GM18907 (cell line): Measurements from ENCODE around the gene HACD2.
"Not testable (repeated sequence)": the region's sequence is repeated elsewhere in the genome, so short reads cannot be mapped to it uniquely, and the experiment has no call there.

Experiments
- ATAC-seq: cut with Tn5 transposase; IDR thresholded peaks from one replicate; pipeline ENCODE4 v1.9.1; 2021; ENCODE audit warnings: mild to moderate bottlenecking, moderate library complexity; ENCODE audit not compliant: unreplicated experiment

HACD2 gene

DNA sequence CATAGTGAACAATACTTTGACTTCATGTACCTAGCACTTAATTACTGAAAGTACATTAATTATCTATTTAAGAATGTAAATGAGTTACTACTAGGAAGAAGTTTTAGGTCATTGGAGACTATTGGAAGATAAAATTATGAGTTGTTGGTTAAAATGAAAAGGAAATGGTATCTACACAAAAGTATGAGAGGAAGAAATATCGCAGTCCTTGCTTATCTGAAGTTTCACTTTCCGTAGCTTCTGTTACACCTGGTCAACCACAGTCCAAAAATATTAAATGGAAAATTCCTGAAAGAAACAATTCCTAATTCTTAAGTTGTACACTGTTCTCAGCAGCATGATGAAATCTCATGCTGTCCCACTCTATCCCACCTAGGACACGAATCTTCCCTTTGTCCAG lies 57.8 kb downstream of the HACD2 start:
- no peak for ATAC-seq

DNA sequence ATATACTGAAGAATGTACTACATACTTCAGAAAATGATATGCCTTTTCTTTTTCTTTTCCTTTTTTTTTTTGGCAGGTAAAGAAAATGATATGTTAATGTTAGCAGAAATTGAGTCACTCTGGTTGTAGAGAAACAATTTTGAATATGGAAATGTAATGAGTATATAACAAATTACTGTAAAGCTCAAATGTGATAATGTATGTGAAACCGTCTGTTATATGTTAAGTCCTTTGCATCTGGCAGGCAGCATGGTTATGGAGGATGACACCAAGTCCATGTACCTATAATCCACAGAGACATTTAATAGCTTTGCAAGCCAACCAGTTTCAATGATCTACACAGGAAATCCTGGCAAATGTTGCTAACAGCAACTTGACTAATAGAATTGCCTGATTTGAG lies 58.4 kb downstream of the HACD2 start:
- ATAC-seq = no peak

DNA sequence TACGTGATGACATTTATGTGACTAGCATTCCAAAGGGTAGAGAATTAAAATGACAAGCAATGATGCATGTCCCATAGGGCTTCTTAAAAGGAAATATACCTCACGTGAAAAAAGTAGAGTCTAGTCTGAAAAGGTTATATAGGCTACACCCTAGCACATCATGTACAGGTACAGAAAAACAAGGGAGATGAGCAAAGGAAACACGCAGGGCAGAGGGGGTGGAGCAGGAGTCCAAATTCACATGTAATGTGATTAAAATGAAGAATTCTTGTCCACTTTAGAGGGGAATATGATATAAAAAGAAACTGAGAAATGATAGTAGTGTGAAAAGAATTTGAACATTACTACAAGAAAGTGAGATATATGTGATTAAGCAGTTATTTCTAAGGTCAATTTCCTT lies 59.4 kb downstream of the HACD2 start:
- ATAC-seq = no peak

DNA sequence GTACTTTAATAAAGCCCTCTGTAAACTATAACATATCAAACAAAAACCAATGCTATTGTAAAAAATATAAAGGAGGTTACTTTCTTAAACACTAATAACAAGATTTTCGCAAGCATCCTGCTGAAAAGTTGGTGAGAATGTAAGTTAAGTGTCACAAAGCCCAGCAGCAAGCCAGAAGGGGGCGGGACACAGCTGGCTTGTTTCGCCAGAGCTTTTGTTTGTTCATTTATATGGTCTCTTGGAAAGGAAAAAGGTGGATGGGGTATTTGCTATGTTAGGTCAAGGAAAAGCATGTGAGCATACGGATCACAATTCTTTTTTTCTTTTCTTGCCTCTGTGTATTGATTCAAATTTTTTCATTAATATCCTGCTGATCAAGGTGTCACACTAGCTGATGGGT lies 59.9 kb downstream of the HACD2 start:
- ATAC-seq = no peak

DNA sequence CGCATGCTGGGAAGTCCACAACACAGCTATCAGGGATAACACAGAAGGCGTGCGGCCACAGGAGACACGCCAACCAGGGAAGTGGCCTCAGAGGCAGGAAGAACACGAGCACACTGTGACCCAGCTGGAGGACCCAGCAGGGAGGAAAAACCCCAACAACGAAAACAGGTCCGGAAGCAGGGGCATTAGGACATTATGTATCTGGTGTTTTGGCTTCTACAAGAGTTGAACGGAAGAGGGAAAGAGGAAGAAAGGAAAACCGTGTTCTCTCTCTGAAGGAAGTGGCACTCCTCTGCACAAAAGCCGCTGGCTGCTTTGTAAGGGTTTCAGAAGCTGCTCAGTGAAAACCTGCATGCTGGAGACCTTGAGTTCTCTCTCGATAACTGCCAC lies 61.8 kb downstream of the HACD2 start:
- peak; percentile 31 for ATAC-seq

DNA sequence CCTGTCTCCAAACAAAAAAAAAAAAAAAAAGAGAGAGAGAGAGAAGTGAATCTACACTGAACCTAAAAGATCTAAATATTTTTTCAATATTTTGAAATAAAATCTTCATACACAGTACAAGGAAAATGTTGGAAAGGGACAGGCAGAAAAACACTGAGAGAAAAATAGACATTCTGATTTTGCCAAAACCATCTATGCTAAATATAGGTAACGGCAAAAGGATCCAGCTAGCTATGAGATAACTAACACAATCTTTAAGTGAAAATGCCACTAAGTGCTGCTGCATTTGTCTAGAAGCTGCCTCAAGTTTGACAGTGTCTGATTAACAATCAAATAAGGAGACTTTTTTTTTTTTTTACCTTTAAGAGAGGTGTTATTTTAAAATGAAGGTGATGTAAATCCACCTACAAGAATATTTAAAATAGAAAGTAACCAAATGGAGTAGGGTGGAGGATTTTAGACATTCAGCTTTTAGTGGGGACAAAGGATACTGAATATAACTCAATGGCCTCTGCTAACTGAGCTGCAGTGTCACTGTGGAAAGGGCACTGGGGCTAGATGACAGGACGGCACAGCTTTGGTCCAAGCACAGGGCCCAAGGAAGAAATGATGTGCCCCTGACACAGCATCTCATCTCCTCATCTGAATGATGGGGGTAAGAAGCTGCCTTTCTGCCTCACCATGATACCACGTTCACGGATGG lies 62.4 kb downstream of the HACD2 start:
- no peak for ATAC-seq

DNA sequence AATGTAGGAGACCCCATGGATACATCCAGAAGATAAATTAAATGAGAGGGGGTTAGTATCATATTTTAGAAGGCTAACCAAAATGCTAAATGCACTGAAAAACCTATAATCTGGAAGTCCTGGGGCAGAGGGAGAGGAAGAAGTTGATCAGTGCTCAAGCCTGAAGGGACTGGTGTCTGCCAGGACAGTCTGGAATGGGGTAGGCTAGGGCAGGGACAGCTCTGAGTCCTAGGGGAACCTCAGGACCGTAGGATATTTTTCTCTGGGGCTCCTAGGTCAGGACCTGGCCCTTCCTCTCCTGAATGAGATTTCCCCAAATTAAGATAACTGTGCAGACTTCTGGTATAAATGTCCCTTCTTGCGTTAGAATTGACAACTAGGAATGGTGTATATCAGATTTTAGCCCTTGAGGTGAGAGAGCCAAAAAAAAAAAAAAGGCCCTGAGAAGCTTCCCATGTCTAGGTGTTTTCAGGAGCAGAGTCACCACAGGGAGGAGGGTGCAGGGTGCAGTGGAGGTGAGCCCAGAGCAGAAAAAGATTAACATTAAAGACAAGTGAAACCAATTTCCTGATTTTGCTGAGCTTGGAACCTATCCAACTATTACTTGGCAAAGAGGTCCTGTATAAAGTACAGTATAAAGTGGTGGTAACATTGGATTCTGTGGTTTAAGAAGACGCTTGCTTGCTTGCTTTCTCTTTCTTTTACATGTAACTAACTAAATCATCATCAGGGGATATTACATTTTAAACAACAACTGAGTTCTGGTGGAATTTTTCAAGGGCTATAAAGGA lies 63.5 kb downstream of the HACD2 start:
- ATAC-seq = no peak

DNA sequence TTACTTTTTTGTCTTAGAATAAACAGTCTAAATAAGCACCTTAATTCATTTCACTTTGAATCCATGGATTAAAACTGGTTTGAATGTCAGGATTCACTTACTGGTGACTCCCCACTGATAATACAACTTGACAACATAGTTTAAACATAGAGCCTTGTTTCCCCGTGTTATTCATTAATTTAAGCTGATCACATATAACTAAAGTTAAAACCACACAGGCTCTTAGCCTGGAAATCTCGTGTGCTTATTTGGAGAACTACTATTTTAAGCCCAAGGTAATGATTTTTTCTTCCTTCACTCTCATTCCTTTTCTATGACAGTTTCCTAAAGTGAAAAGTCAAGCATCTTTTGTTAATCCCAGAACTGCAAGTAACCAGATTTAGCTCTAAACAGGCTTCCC lies 64.2 kb downstream of the HACD2 start:
- ATAC-seq = no peak

DNA sequence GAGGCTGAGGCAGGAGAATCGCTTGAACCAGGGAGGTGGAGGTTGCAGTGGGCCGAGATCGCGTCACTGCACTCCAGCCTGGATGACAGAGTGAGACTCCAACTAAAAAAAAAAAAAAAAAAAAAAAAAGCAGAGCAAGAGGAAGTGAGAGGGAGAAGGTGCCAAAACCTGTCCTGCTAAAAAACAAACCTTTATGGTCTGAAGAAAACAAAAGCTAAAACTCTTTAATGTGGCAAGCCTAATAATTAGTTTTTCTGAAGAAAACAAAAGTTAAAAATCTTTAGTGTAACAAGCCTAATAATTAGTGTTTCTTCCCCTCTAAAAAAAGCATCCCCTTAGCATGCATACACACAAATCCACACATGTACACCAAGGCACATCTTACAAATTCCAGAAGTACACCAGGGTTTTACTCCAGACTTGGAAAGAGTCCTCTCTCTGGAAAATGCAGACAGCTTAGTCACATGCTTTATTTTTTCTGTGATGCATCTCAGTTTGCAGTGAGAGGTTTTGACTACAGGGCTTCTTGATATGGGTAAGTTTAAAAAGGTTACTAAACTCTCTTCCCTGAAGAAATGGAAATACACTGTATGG lies 65.9 kb downstream of the HACD2 start:
- no peak for ATAC-seq

DNA sequence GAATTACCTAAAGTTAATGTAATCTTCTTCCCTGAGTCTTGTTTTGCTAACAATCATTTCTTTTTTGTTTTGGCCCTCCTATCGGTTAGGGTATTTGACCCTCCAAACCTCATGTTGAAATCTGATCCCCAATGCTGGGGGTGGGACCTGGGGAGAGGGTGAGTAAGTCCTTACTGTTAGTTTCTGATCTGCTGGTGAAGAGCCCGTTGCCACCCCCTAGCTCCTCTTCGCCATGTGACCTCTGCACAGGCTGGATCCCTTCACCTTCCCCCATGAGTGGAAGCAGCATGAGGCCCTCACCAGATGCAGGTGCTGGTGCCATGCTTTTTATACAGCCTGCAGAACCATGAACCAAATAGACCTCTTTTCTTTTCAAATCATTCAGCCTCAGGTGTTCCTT lies 73.1 kb downstream of the HACD2 start:
- ATAC-seq = no peak

DNA sequence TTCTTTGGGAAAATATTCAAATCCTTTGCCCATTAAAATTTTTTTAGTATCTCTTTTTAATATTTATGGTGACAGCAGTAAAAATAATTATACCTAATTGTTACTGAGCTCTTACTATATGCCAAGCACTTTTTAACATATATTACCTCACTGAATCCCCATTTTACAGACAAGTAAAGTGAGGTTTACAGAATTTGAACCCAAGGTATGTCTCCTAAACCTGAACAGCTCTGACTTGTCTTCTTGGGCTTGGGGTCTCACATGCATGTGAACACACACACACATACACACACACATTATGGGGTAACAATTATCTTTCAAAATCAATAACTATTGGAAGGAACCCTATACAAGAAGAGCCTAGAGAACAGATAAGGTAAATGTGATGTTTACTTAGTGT lies 73.8 kb downstream of the HACD2 start:
- ATAC-seq = no peak

DNA sequence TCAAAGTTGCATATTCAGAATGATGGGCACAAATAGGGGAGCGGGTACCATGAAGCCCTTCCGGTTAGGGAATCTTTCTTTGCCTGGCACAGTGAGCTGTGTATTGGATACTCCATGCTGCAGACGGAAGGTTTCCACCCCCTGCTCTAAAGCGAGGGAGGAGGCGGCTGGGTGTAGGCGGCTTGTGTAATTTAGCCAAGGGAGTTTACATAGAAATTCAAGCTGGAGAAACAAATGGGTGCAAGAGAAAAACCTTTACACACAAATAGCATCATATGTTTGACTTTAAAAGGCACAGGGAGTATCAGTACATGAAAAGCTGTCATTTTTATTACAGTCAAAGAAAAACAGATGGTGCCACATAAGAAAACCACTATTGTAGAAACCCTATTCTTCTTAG lies 76.7 kb downstream of the HACD2 start:
- ATAC-seq = no peak

DNA sequence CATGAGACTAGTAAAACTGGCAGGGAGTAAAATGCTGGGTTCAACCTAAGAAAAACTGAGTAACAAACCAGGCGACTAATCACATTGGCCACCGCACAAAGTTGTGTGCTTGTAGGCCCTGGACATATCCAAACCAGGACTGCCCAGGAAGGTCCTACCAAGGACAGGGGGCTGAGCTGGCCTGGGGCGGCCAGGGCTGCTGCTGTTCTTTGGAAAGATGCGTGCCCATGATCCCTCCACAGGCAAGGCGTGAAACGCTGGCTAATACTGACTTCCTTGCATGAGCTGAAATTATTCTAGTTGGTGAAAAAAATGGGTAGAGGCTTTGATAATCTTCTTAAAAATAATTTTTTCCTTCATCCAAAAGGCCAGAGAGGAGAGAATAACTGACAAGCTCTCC lies 79.0 kb downstream of the HACD2 start:
- ATAC-seq = no peak

DNA sequence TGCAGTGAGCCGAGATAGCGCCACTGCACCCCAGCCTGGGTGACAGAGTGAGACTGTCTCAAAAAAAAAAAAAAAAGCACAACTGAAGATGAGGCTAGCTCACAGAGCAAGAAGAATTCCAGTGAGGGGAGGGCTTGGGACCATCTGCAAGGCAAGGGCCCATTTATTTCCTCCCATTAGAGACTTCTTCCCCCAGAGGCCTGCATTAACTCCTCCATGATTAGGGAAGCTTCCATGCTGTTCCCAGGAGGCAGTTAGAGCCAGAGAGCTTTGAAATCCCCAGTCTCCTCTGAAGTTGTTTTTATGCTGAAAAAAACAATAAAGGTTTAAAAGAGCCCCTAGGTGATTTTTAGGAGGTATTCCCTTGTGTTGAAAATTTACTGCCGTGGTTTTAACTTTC lies 81.7 kb downstream of the HACD2 start:
- ATAC-seq = no peak

DNA sequence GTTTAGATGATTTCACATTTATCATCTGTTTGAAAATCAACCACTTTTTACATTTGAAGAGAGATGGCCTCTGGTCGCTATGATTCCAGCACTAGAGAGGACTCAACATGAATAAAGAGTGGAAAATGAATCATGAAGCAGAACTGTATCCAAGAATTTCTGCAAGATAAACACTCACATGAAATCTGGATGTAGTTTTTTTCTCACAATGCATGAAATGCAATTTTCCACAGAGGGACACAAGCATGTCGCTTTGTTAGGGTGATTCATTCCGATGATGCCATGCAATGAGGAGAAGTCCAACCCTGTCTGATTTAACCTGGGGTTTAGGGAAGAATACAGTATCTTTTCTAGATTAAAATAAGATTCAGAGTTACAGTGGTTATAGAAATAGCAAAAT lies 85.5 kb downstream of the HACD2 start:
- ATAC-seq = no peak

DNA sequence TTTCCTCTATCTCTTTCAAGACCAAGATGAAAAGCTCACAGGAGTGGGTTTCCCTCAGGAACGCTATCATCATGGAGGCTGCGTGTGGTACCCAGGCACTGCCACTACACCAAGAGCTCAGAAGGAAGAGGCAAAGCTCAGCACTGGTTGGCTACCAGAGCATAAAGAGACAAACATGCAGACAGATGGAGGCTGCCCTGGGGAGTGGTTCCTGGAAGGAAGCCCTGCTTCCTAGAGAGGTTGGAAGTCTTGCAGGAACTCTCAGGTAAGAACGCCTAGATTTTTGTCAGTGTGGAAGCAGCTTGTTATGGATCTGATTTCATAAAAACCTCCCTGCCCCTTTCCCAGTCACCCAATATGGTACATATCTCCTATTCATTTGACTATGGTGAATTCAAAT lies 86.1 kb downstream of the HACD2 start:
- ATAC-seq = no peak

DNA sequence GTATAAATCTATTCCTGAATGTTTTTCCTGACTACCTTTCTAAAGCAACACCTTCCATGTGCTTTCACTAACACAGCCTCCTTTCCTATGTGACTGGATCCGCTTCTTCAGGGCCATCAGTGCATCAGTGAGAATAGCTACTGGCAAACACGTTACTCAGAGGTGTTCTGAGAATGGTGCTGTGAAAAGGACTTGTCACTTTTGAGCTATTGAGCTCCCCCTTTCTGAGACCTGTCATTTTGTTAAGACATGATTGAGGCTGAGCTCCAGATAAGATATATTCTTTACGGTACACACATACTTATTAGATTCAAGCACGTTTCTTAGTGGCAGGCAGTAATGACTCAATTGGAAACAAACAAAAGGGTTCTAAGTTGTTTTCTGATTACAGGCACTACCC lies 90.9 kb downstream of the HACD2 start:
- ATAC-seq = no peak

DNA sequence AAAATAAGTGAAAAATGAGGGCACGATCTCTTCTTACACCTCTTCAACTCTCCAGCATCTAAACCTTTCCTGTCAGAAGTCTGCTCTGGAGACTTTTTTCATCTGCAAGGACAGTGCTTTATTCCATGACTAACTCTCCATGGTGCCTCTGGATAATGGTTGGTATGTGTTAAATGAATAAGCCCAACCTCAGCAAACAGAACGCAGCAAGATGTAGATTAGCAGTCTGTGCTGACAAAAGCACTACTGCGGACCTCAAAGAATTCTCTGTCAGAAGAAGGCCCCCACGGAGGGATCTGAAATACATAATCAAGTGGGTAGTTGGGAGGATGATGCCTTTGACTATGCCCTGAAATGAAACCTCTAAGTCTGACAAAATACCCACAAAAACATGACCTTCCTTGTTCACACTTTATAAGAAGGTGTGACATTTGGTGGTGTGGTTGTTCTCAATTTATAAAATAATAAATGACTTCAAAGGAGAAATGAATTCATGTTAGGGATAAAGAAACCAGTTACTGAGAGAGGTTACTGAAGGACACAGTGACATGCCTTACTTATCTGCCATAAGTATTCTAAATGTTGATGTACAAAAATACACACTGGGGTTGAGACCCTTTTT lies 92.8 kb downstream of the HACD2 start:
- no peak for ATAC-seq

DNA sequence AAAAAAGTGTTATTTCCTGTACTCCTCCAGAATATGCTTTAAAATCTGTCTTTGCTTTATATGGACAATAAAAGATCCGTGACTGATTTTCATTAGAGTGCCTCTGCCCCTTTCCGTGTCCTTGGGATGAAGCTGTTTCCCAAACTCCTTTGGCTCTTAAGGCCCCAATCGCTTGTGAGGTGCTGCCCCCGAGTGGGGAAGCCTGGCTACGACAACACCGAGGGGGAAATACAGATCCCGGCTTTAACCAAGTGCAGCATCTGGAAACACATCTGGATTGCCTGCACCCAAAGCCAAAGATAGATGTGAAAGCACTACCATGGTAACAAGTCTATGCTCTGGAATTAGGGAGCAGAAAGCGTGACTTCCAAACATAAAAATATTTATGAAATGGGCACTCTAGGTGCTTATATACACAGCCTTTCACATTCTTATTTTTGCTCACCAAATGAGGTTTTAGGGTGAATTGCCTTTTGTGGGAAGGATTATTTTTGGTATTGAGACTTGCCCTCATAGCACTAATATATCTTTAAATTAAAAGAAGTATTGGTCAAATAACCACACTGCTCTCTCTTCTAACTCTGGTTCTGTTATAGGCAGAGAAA lies 95.4 kb downstream of the HACD2 start:
- no peak for ATAC-seq

DNA sequence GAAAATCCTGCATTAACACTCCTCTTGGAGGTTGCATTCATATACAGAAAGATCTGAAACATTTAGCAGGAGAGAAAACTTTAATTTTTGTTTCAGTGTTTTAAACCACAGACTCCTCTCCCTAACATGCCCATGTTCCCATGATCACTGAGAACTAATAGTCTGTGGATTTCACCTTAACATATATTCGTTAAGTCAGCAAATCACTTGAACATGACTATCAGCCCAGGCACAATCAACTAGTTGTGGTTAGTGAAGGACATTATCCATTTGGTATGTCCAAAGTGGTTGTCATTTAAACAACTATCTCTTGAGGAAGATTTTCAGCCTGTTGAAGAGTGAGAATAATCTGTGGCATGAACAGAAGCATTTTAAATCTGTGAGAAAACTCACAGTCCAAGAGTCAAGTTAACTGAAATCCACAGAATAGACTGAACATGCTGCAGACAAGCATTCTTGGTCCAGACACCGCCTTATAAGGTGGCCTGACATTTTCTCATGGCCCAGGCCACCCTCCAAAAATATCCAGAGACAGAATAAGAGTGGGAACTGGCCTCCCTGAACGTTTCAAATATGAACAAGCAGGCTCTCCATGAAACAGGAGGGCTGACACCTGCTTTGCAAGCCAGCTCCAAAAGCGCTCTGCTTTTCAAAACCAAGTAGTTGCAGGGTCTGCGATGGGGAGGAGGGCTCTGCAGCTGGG lies 96.1 kb downstream of the HACD2 start:
- ATAC-seq = no peak

DNA sequence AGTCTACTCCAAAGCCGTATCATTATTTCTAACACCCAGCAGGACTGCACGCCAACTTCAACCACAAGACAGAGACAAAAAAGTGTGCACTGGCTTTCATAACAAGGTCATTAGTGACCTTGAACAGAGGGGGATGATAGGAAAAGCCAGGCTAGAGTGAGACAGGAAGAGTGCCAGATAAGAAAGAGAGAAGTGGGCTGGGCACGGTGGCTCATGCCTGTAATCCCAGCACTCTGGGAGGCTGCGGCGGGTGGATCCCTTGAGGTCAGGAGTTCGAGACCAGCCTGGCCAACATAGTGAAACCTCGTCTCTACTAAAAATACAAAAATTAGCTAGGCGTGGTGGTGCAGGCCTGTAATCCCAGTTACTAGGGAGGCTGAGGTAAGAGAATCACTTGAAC lies 97.8 kb downstream of the HACD2 start:
- ATAC-seq = not testable (repeated sequence)
